Epithelial cell of proximal tubule (primary cell): ENCODE measurements around the gene CSTF2T. TPM values are rescaled to one million over a fixed set of nuclear protein-coding genes. Genes with fewer than 3 reads are reported as not detected.
"Not testable (repeated sequence)": the region's sequence is repeated elsewhere in the genome, so short reads cannot be mapped to it uniquely, and the experiment has no call there.

ENCODE experiments used
- DNase-seq: peaks from one replicate; pipeline ENCODE4 v3.0.0-alpha.2; 2011; ENCODE audit warnings: low read depth
- H3K4me3 ChIP-seq: 2 replicates; pipeline ENCODE4 v1.5.1; 2011; ENCODE audit warnings: low read depth, mild to moderate bottlenecking, low read length
- CTCF ChIP-seq: conservative IDR thresholded peaks from 2 replicates; pipeline ENCODE4 v1.5.1; 2012; ENCODE audit warnings: low read depth, mild to moderate bottlenecking, low read length
- total RNA-seq: library from RNA; depleted of rRNA; stranded (reverse); fragments of >200 nt; gene quantifications from 2 replicates; pipeline ENCODE4 v1.2.3, GENCODE V29; 2015

CSTF2T gene
- total RNA-seq, 1 donor from 2014 or later: 11.9 TPM

- no peak for TF ChIP-seq CTCF
- no peak overlapping the region for H3K4me3 ChIP-seq
- no peak for DNase-seq
These were observed 9.9 kb downstream of the CSTF2T start for GRCh38 chr10:51689536-51689935.

- DNase-seq, H3K4me3 ChIP-seq: not testable (repeated sequence)
These were observed 10.6 kb downstream of the CSTF2T start for GRCh38 chr10:51688826-51689225.

GRCh38 chr10:51687296-51687695 is 12.1 kb downstream of the CSTF2T start:
- DNase-seq: no peak
- no peak for TF ChIP-seq CTCF
- no peak overlapping the region for H3K4me3 ChIP-seq

- no peak for DNase-seq
- H3K4me3 ChIP-seq: no peak overlapping the region
- no peak for TF ChIP-seq CTCF
These were observed 13.6 kb downstream of the CSTF2T start for GRCh38 chr10:51685768-51686167.

GRCh38 chr10:51683031-51683691 is 16.2 kb downstream of the CSTF2T start:
- no peak overlapping the region for H3K4me3 ChIP-seq
- DNase-seq: no peak
- TF ChIP-seq CTCF: no peak

GRCh38 chr10:51679841-51680240 is 19.6 kb downstream of the CSTF2T start:
- TF ChIP-seq CTCF: no peak
- H3K4me3 ChIP-seq: no peak overlapping the region
- no peak for DNase-seq

- no peak for DNase-seq
- no peak overlapping the region for H3K4me3 ChIP-seq
- TF ChIP-seq CTCF: no peak
These were observed 24.3 kb downstream of the CSTF2T start for GRCh38 chr10:51675088-51675487.

- no peak for TF ChIP-seq CTCF
- DNase-seq: no peak
- H3K4me3 ChIP-seq: no peak overlapping the region
These were observed 27.3 kb downstream of the CSTF2T start for GRCh38 chr10:51672039-51672535.
